Measurements from ENCODE around the gene TFF2.

Gene TFF2

GRCh38 chr21:42383331-42383730 lies 32.5 kb upstream of the TFF2 start:
- DNase-seq = no peak

- no peak for DNase-seq
Observed at GRCh38 chr21:42382915-42383314, 32.1 kb upstream of the TFF2 start.

- DNase-seq = peak; percentile 66
Observed at GRCh38 chr21:42381347-42381984, 30.7 kb upstream of the TFF2 start.

- DNase-seq = no peak
Observed at GRCh38 chr21:42379426-42380215, 28.8 kb upstream of the TFF2 start.

GRCh38 chr21:42378418-42378817 lies 27.6 kb upstream of the TFF2 start:
- DNase-seq = no peak

GRCh38 chr21:42377951-42378340 lies 27.2 kb upstream of the TFF2 start:
- no peak for DNase-seq

- DNase-seq = no peak
Observed at GRCh38 chr21:42377211-42377950, 26.6 kb upstream of the TFF2 start.

- no peak for DNase-seq
Observed at GRCh38 chr21:42376338-42376982, 25.7 kb upstream of the TFF2 start.

GRCh38 chr21:42375966-42376337 lies 25.2 kb upstream of the TFF2 start:
- DNase-seq = no peak

- DNase-seq = no peak
Observed at GRCh38 chr21:42375506-42375905, 24.7 kb upstream of the TFF2 start.

- no peak for DNase-seq
Observed at GRCh38 chr21:42374864-42375499, 24.2 kb upstream of the TFF2 start.

GRCh38 chr21:42374457-42374856 lies 23.7 kb upstream of the TFF2 start:
- no peak for DNase-seq

- no peak for DNase-seq
Observed at GRCh38 chr21:42373908-42374455, 23.2 kb upstream of the TFF2 start.

GRCh38 chr21:42373196-42373907 lies 22.6 kb upstream of the TFF2 start:
- no peak for DNase-seq

GRCh38 chr21:42370894-42371654 lies 20.3 kb upstream of the TFF2 start:
- DNase-seq = no peak

GRCh38 chr21:42369821-42370220 lies 19.0 kb upstream of the TFF2 start:
- no peak for DNase-seq

GRCh38 chr21:42367367-42368165 lies 16.8 kb upstream of the TFF2 start:
- no peak for DNase-seq

GRCh38 chr21:42366292-42367010 lies 15.7 kb upstream of the TFF2 start, which contains the start of gene TFF1:
Gene TFF1, minus strand, starts transcription at chr21:42366535. Its CDS starts 40 bp downstream, at chr21:42366495.
- DNase-seq = no peak

GRCh38 chr21:42365770-42366169 lies 15.0 kb upstream of the TFF2 start:
- DNase-seq = no peak

Measured in NCI-H1694 treated with DMSO at 0.1 percent for 48 hours (cell line).